Stimulated activated CD8-positive, alpha-beta memory T cell treated with anti-CD3 and anti-CD28 coated beads, Interleukin-2, amount 100 ng/mL, for 48 hours (primary cell): ENCODE measurements around the gene ATP8A2.
A peak's percentile ranks its signal among the peaks of the same experiment; 100 is the strongest.
"Not testable (repeated sequence)": the region's sequence is repeated elsewhere in the genome, so short reads cannot be mapped to it uniquely, and the experiment has no call there.

Experiments
- DNase-seq, 2 donors: peaks; one replicate each; pipeline ENCODE4 v3.0.0-alpha.2; 2020; ENCODE audit warnings: low read depth in 2 of 2

Gene ATP8A2

GRCh38 chr13:26038931-26039475 is 667.2 kb downstream of the ATP8A2 start:
- no peak for DNase-seq

DNA sequence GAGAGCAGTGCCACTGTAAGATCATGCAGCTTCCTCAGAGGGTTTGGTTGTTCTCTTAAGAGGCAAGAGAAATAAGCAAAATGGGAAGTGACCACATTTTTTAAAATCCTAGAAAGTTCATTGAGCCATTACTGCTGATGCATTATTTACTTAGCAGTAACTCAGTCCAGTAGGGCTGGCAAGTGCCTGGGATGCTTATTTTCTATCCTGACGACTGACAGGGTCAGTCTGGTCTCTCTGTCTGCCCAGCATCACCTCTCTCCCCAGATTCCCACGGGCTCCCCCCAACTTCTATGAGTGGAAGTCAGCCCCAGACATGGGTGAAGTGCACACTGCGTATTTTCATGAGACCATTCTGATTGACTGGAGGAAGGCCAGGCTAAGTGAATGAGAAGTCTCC is 669.7 kb downstream of the ATP8A2 start:
- no peak for DNase-seq

DNA sequence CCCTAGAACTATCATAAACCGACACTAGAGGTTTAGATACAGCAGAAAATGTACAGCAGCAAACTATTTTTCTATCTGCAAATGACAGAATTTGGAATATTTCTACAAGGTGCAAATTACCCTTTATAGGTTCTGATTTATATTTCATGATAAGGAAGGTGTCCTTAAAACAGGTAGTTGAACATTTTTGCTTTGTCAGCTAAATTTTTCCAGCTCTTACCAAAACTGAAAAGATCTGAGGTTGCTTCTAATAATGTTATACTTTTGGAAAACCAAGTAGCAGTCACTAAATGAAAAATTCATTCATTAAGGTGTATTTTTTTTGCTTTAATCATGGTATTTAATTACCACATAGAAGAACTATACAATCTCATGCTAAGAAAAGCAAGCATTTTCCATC is 671.0 kb downstream of the ATP8A2 start:
- no peak for DNase-seq

- no peak for DNase-seq
Measured at GRCh38 chr13:26045142-26045541, 673.4 kb downstream of the ATP8A2 start.

- DNase-seq = no peak
Measured at GRCh38 chr13:26046639-26047038, 674.9 kb downstream of the ATP8A2 start.

- DNase-seq = no peak
Measured at GRCh38 chr13:26047040-26047439, 675.3 kb downstream of the ATP8A2 start.

GRCh38 chr13:26048741-26049140 is 677.0 kb downstream of the ATP8A2 start:
- no peak for DNase-seq

GRCh38 chr13:26050568-26051230 is 678.9 kb downstream of the ATP8A2 start:
- no peak for DNase-seq

DNA sequence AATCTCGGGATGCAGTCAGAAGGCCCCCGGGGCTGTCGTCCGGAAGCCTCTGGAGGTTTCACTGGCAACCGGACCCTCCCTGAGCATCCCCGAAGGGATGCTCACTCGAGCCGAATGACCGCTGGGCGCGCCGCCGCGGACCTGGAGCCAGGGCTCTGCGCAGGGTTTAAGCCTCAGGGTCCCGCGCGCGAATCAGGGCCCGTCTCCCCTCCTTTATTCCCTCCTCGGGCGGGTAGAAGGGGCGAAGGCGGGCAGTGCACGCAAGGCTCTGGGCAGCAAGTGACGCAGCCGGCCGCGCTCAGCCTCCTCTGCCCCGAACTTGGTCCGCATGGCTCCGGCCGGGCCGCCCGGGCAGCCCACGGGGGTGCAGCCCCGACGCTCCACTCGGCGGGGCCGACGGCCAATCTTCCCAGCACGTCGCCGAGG is 679.5 kb downstream of the ATP8A2 start:
- no peak for DNase-seq

DNA sequence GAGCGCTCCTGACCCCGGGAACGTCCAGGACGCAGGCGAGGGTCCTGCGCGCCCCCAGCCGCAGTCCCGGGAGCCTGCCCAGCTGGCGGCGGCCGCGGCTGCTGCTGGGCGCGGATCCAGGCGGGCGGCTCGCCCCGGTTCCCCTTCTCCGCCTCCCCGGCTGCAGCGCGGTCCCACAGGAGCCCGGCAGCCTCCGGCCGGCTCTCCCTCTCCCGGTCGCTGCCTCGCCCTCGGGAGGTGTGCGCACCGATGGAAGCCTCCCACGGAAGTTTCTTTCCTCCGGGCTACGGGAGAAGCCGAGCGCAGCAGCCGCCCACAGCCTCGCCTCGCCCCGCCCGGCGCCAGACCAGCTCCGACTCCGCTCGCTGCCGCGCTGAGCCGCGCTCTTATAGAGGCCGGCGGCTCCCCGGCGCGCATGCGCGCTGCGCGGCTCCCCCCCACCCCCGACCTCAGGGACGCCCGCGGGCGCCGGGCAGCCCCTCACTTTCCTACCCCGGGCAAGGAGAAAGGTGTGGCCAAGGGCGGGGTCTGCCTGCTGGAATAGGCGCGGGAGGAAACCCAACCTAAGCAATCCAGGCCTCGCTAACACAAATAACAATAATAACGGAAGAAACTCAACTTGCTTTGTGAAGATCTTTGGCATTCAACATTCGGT is 680.0 kb downstream of the ATP8A2 start, which contains the start of gene SHISA2:
SHISA2 (minus strand) TSS at position 360 of the 655 bp plus-strand sequence. CDS start 1,041 bp downstream, outside the sequence.
- peak in 1 of 2 donors; percentile 53 for DNase-seq

DNA sequence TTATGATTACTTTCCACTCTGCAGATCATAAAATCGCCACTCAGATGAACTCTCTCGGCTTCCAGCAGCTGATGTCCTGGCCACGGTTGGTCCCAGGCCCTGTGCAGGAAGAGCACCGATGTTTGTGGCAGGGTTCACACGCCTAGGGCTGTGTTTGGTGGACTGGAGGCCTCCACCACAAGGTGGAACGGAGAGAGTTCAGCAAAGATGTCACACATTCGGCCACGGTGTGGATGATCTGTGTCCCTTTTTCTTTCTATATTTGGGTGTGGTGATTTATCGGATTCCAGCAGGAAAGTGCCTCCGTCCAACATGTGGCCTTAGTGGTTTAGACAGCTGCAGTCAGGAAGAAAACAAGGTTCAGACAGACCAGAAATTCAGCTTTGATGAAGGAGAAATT is 680.6 kb downstream of the ATP8A2 start:
- no peak for DNase-seq

GRCh38 chr13:26053418-26053980 is 681.7 kb downstream of the ATP8A2 start:
- no peak for DNase-seq

DNA sequence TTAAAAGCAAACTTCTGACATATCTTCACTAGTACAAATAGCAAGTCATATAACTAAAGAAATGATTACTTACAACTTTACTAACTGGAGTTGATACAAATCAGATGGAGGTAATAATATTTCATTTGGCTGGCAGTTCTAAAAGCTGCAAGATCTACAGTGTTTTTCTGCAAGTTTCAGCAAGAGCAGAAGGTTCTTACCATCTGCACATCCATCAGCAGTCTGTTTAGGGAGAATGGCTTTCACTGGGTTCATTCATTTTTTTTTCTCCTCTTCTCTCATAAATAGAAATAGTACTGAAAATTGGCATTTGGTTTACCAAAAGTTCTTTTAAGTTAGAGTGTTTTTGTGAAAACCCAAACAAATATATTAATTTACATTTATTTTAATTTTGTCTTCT is 683.1 kb downstream of the ATP8A2 start:
- DNase-seq = no peak

DNA sequence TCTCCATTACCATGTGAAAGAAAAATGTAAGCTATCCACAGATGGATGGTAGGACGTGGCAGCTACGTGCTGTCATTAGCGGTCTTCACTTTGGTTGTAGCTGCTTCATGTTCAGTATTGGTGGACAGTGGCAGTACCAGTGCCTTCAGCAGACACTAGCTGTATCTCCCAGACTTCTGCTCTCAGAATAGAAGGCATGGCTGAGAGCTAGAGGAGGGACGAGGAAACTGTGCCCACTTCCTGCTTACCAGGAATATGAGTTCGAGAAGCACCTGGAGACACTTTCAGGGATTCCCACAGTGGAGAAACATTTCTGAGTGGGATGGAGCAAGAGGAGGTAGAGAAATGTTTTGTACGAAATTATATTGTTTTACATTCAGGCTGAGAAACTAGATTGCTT is 686.9 kb downstream of the ATP8A2 start:
- DNase-seq = no peak

GRCh38 chr13:26060357-26060756 is 688.6 kb downstream of the ATP8A2 start:
- DNase-seq = no peak

DNA sequence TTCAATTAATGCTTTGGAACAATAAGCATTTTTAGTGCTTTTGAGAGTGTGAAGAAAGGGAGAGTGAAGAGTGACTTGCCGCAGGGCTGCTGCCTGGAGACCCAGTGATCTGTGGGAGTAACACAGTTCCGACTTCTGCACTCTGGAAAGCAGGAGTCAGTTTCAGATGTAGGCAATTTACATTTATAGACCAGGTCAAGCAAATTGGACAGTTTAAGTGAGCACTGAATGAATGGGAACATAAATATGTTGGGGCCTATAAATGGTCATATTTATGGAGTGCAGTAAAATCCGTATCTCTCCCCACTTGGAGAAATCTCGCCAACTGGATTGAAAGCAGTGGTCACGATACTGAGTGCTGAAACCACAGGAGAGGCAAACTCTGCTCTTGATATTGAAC is 689.5 kb downstream of the ATP8A2 start:
- DNase-seq = no peak

- DNase-seq = no peak
Measured at GRCh38 chr13:26061947-26062346, 690.2 kb downstream of the ATP8A2 start.

DNA sequence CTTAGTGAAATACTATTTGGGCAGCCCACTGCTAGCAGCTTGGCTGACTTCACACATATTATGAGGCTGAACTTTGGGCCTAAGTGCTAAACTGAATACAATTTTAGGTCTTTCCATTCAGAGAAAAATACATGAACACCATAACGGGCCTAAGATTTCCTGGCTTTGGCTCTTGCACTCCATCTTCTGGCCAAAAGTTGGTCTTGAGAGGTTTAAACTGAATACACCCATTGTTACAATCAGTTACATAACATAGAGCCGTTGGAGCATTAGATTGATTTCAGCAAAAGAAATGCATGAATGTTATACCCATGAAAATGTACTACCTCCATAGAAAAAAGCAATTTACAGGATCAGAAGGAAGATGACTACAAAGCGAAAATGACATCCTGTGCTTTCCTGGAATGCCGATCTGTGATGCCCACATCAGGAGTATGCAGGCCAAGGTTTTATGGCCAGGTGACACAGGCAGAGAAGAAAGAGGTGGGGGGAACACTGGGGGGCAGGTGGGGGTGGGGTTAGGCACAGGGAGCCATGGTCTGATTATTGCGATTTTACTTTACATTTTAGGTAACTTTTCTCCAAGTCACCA is 691.2 kb downstream of the ATP8A2 start:
- no peak for DNase-seq

- not testable (repeated sequence) for DNase-seq
Measured at GRCh38 chr13:26066492-26066891, 694.7 kb downstream of the ATP8A2 start.

DNA sequence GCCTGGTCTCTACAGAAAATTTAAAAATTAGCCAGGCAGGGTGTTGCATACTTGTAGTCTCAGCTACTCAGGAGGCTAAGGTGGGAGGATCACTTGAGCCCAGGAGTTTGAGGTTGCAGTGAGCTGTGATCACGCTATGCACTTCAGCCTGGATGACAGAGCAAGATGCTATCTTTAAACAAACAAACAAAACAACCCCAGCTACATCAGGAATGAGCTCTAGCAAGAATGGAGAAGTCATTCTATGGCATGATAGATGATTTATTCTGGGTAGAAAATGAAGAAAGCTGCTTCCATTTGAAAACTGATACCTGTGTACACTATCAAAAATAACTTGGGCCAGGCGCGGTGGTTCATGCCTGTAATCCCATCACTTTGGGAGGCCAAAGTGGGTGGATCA is 695.8 kb downstream of the ATP8A2 start:
- DNase-seq = no peak

DNA sequence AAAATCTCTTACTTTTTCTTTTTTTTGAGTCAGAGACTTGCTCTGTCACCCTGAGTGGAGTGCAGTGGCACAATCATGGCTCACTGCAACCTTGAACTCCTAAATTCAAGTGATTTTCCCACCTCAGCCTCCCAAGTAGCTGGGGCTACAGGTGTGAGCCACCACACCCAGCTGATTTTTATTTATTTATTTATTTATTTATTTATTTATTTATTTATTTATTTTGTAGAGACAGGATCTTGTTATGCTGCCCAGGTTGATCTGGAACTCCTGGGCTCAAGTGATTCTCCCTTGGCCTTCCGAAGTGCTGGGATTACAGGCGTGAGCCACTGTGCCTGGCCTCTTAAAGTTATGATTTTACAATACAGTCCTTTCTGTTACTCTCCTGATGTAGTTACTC is 696.6 kb downstream of the ATP8A2 start:
- DNase-seq = not testable (repeated sequence)

DNA sequence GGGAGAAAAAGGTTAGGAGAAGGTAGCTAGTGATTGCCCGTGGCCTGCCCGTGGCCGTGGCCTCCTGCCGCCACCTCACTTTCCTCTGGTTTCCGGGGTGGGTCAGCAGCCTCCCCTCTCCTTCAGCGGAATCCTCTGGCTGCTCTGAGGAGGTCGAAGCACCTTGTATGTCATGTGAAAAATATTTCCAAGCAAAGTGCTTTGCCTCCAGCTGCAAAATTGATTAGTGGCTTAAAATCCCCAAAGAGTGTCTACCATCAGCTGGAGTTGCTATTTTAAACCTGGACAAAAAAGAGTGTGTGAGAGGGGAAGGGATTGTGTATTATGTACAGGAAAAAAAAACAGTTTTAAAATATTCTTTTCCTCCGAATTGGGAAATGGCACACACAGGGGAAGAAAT is 697.9 kb downstream of the ATP8A2 start:
- not testable (repeated sequence) for DNase-seq
